ENCODE results near the gene PIGP.

DNA sequence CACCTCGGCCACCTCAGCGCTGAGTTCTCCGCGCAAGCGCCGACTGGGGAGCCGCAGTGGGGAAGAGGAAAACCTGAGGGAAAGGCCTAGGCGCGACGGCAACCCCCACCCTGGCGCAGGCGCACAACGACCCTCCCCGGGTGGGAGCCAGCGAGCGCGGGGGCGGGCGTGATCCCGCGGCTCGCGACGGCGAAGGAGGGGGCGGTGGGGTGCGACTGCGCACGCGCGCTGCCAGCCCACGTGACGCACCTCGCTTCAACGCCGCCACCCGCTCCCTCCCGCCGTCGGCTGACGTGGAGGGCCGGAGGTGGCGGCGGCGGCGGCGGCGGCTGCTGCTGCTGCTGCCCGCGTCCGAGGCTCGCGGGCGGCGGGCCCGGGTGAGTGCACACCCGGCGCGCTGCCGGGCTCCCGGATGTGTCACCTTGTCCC, at the start of gene PIGP, which contains the start of gene TTC3:
- TF ChIP-seq TAF1 (IDR thresholded peaks at IDR 0.05; ENCODE audit: borderline replicate concordance, insufficient read depth, low read length), result peak; percentile 41; the same call in 1 of the 2 replicates
- TF ChIP-seq POLR2AphosphoS5 (IDR thresholded peaks at IDR 0.05; ENCODE audit: low read depth, low read length), result peak; percentile 89
- TF ChIP-seq, protein P1, sequence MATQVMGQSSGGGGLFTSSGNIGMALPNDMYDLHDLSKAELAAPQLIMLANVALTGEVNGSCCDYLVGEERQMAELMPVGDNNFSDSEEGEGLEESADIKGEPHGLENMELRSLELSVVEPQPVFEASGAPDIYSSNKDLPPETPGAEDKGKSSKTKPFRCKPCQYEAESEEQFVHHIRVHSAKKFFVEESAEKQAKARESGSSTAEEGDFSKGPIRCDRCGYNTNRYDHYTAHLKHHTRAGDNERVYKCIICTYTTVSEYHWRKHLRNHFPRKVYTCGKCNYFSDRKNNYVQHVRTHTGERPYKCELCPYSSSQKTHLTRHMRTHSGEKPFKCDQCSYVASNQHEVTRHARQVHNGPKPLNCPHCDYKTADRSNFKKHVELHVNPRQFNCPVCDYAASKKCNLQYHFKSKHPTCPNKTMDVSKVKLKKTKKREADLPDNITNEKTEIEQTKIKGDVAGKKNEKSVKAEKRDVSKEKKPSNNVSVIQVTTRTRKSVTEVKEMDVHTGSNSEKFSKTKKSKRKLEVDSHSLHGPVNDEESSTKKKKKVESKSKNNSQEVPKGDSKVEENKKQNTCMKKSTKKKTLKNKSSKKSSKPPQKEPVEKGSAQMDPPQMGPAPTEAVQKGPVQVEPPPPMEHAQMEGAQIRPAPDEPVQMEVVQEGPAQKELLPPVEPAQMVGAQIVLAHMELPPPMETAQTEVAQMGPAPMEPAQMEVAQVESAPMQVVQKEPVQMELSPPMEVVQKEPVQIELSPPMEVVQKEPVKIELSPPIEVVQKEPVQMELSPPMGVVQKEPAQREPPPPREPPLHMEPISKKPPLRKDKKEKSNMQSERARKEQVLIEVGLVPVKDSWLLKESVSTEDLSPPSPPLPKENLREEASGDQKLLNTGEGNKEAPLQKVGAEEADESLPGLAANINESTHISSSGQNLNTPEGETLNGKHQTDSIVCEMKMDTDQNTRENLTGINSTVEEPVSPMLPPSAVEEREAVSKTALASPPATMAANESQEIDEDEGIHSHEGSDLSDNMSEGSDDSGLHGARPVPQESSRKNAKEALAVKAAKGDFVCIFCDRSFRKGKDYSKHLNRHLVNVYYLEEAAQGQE (IDR thresholded peaks at IDR 0.05; ENCODE audit: insufficient read depth in 1 of 2, low read depth in 2 of 2, low read length in 2 of 2), result 0 out of 4 replicates have a peak, but pooled peaks of 1 of the 2 experiments have one; percentile 8

Measured in PFSK-1 (cell line).